Effector memory CD8-positive, alpha-beta T cell (primary cell): ENCODE measurements around the gene REPS1.
"Not testable (repeated sequence)": the region's sequence is repeated elsewhere in the genome, so short reads cannot be mapped to it uniquely, and the experiment has no call there.

ENCODE experiments used
- ATAC-seq: fragments of 150-1000 bp; cut with Tn5 transposase; replicated peaks from 2 replicates; pipeline ENCODE4 v1.10.0; 2021; ENCODE audit warnings: mild to moderate bottlenecking, moderate library complexity
- DNase-seq, 3 experiments: peaks; one replicate each; pipeline ENCODE4 v3.0.0; 2021
- H3K27ac Mint-ChIP-seq, 2 donors: one replicate each; pipeline ENCODE4 v1.8.0; 2022; ENCODE audit warnings: mild to moderate bottlenecking in 2 of 2, mixed read lengths in 2 of 2, moderate library complexity in 2 of 2
- H3K27me3 Mint-ChIP-seq, 2 donors: one replicate each; pipeline ENCODE4 v1.8.0; 2022; ENCODE audit warnings: mixed read lengths in 2 of 2
- H3K36me3 Mint-ChIP-seq: one replicate; pipeline ENCODE4 v1.8.0; 2022; ENCODE audit warnings: mild to moderate bottlenecking, moderate library complexity, mixed read lengths; ENCODE audit not compliant: insufficient read depth
- H3K4me1 Mint-ChIP-seq, 2 donors: one replicate each; pipeline ENCODE4 v1.8.0; 2022; ENCODE audit warnings: low read depth in 2 of 2, mixed read lengths in 2 of 2
- H3K4me3 Mint-ChIP-seq, 2 donors: one replicate each; pipeline ENCODE4 v1.8.0; 2022; ENCODE audit warnings: mild to moderate bottlenecking in 2 of 2, mixed read lengths in 2 of 2, moderate library complexity in 2 of 2
- H3K9me3 Mint-ChIP-seq, 2 donors: one replicate each; pipeline ENCODE4 v1.8.0; 2022; ENCODE audit warnings: mixed read lengths in 2 of 2

The REPS1 gene

GRCh38 chr6:138992965-138993364, 4.9 kb upstream of the REPS1 start:
- H3K27me3 Mint-ChIP-seq, result peaks cover 0 to 38% of the 10 kb centered on the region in 2 donors
- ATAC-seq, H3K4me3 Mint-ChIP-seq, H3K36me3 Mint-ChIP-seq, H3K9me3 Mint-ChIP-seq, H3K4me1 Mint-ChIP-seq, DNase-seq, H3K27ac Mint-ChIP-seq: not testable (repeated sequence)

- H3K4me3 Mint-ChIP-seq, result no peak overlapping the region
- ATAC-seq, result no peak
- DNase-seq, result no peak
- H3K4me1 Mint-ChIP-seq, result peaks cover 7 to 12% of the 10 kb centered on the region in 2 donors
- H3K36me3 Mint-ChIP-seq, result peaks cover 4% of the 10 kb centered on the region
- H3K27ac Mint-ChIP-seq, result no peak overlapping the region
- H3K9me3 Mint-ChIP-seq, result no peaks in the 10 kb centered on the region
- H3K27me3 Mint-ChIP-seq, result peaks cover 0 to 38% of the 10 kb centered on the region in 2 donors
These were observed 3.2 kb upstream of the REPS1 start for GRCh38 chr6:138991206-138991605.

- Mint-ChIP-seq H3K9me3 (no peaks in the 10 kb centered on the region), H3K27me3 (peaks cover 0 to 24% of the 10 kb centered on the region in 2 donors), H3K4me1 (peaks cover 7 to 17% of the 10 kb centered on the region in 2 donors), H3K27ac (peak overlapping the region in 1 of 2 donors; percentile 94), H3K4me3 (peak overlapping the region; percentile 44 to 90), H3K36me3 (peaks cover 4% of the 10 kb centered on the region)
- DNase-seq (no peak), ATAC-seq (no peak)
These were observed 1.3 kb upstream of the REPS1 start for GRCh38 chr6:138989098-138989983.

- H3K27ac Mint-ChIP-seq, result peak overlapping the region; percentile 94 to 96
- peaks cover 0 to 16% of the 10 kb centered on the region in 2 donors for H3K27me3 Mint-ChIP-seq
- peak overlapping the region in 1 of 2 donors; percentile 90 for H3K4me3 Mint-ChIP-seq
- DNase-seq (no peak), ATAC-seq (peak; percentile 13)
- no peaks in the 10 kb centered on the region for H3K9me3 Mint-ChIP-seq
- H3K36me3 Mint-ChIP-seq, result peaks cover 4% of the 10 kb centered on the region
- H3K4me1 Mint-ChIP-seq, result peaks cover 7 to 17% of the 10 kb centered on the region in 2 donors
These were observed 399 bp upstream of the REPS1 start for GRCh38 chr6:138988469-138988834.

GRCh38 chr6:138987080-138987642, 892 bp downstream of the REPS1 start:
- Mint-ChIP-seq H3K4me3 (peak overlapping the region in 1 of 2 donors; percentile 90), H3K36me3 (peaks cover 4% of the 10 kb centered on the region)

GRCh38 chr6:138986578-138986977, 1.5 kb downstream of the REPS1 start:
- Mint-ChIP-seq H3K9me3 (no peaks in the 10 kb centered on the region), H3K27ac (peak overlapping the region; percentile 94 to 96), H3K4me1 (peaks cover 10 to 19% of the 10 kb centered on the region in 2 donors), H3K27me3 (no peaks in the 10 kb centered on the region), H3K36me3 (peaks cover 4% of the 10 kb centered on the region), H3K4me3 (peak overlapping the region in 1 of 2 donors; percentile 90)
- ATAC-seq (no peak), DNase-seq (no peak)

More at GRCh38 chr6:138987080-138987642, 892 bp downstream of the REPS1 start:
- H3K27me3 Mint-ChIP-seq, result peaks cover 0 to 3% of the 10 kb centered on the region in 2 donors
- DNase-seq, result no peak
- no peaks in the 10 kb centered on the region for H3K9me3 Mint-ChIP-seq
- peak overlapping the region; percentile 94 to 96 for H3K27ac Mint-ChIP-seq
- ATAC-seq, result no peak
- H3K4me1 Mint-ChIP-seq, result peaks cover 7 to 17% of the 10 kb centered on the region in 2 donors

- H3K27ac Mint-ChIP-seq, result peak overlapping the region in 1 of 2 donors; percentile 18
- H3K4me3 Mint-ChIP-seq, result no peak overlapping the region
- H3K36me3 Mint-ChIP-seq, result no peaks in the 10 kb centered on the region
- peaks cover 25 to 43% of the 10 kb centered on the region in 2 donors for H3K4me1 Mint-ChIP-seq
- H3K27me3 Mint-ChIP-seq, result no peaks in the 10 kb centered on the region
- no peaks in the 10 kb centered on the region for H3K9me3 Mint-ChIP-seq
- DNase-seq (no peak), ATAC-seq (no peak)
These were observed 6.6 kb downstream of the REPS1 start for GRCh38 chr6:138981416-138981815.

- no peaks in the 10 kb centered on the region for H3K27me3 Mint-ChIP-seq
- H3K27ac Mint-ChIP-seq, result peak overlapping the region in 1 of 2 donors; percentile 1
- peaks cover 23 to 48% of the 10 kb centered on the region in 2 donors for H3K4me1 Mint-ChIP-seq
- ATAC-seq (no peak), DNase-seq (no peak)
- H3K4me3 Mint-ChIP-seq, result no peak overlapping the region
- no peaks in the 10 kb centered on the region for H3K36me3 Mint-ChIP-seq
- no peaks in the 10 kb centered on the region for H3K9me3 Mint-ChIP-seq
These were observed 8.0 kb downstream of the REPS1 start for GRCh38 chr6:138979813-138980668.

GRCh38 chr6:138979365-138979764, 8.7 kb downstream of the REPS1 start:
- Mint-ChIP-seq H3K36me3 (no peaks in the 10 kb centered on the region), H3K4me1 (peaks cover 25 to 50% of the 10 kb centered on the region in 2 donors), H3K9me3 (no peaks in the 10 kb centered on the region), H3K27ac (peak overlapping the region in 1 of 2 donors; percentile 1), H3K4me3 (no peak overlapping the region), H3K27me3 (no peaks in the 10 kb centered on the region)
- ATAC-seq (no peak), DNase-seq (no peak)

- Mint-ChIP-seq H3K9me3 (no peaks in the 10 kb centered on the region), H3K4me3 (peak overlapping the region in 1 of 2 donors; percentile 28), H3K36me3 (no peaks in the 10 kb centered on the region), H3K27me3 (no peaks in the 10 kb centered on the region), H3K4me1 (peaks cover 33 to 59% of the 10 kb centered on the region in 2 donors), H3K27ac (no peak overlapping the region)
- ATAC-seq, result no peak
- DNase-seq, result no peak
These were observed 9.8 kb downstream of the REPS1 start for GRCh38 chr6:138978229-138978628.

GRCh38 chr6:138977646-138978167, 10.3 kb downstream of the REPS1 start:
- Mint-ChIP-seq H3K4me1 (peaks cover 38 to 64% of the 10 kb centered on the region in 2 donors), H3K9me3 (no peaks in the 10 kb centered on the region), H3K36me3 (no peaks in the 10 kb centered on the region), H3K27me3 (no peaks in the 10 kb centered on the region), H3K4me3 (no peak overlapping the region), H3K27ac (no peak overlapping the region)
- DNase-seq, result no peak
- ATAC-seq, result no peak

- DNase-seq (no peak), ATAC-seq (no peak)
- Mint-ChIP-seq H3K9me3 (no peaks in the 10 kb centered on the region), H3K27ac (no peak overlapping the region), H3K4me1 (peaks cover 40 to 67% of the 10 kb centered on the region in 2 donors), H3K27me3 (no peaks in the 10 kb centered on the region), H3K4me3 (no peak overlapping the region), H3K36me3 (no peaks in the 10 kb centered on the region)
These were observed 10.8 kb downstream of the REPS1 start for GRCh38 chr6:138977242-138977641.

- peaks cover 47 to 70% of the 10 kb centered on the region in 2 donors for H3K4me1 Mint-ChIP-seq
- H3K27me3 Mint-ChIP-seq, result no peaks in the 10 kb centered on the region
- H3K36me3 Mint-ChIP-seq, result peaks cover 3% of the 10 kb centered on the region
- H3K4me3 Mint-ChIP-seq, result no peak overlapping the region
- H3K27ac Mint-ChIP-seq, result no peak overlapping the region
- ATAC-seq (no peak), DNase-seq (no peak)
- no peaks in the 10 kb centered on the region for H3K9me3 Mint-ChIP-seq
These were observed 12.2 kb downstream of the REPS1 start for GRCh38 chr6:138975815-138976214.
